Measurements from ENCODE around the gene ULK4. TPM values are rescaled to one million over a fixed set of nuclear protein-coding genes. Genes with fewer than 3 reads are reported as not detected.
"Not testable (repeated sequence)": the region's sequence is repeated elsewhere in the genome, so short reads cannot be mapped to it uniquely, and the experiment has no call there.

Gene ULK4
- total and polyA plus RNA-seq, 2 experiments from 2014 or later: 1.8 to 3.7 TPM

DNA sequence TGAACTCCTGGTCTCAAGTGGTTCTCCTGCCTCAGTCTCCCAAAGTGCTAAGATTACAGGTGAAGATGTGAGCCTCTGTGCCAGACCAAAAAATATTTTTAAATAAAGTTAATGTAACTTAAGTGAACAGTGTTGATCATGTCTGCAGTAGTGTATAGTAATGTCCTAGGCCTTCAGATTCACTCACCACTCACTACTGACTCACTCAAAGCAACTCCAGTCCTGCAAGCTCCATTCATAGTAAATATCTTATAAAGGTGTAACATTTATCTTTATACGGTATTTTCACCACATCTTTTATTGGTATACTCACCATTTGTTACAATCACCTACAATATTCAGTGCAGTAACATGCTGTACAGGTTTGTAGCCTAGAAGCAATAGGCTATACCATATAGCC lies 264.2 kb downstream of the ULK4 start:
- Histone ChIP-seq H3K27ac (no peak overlapping the region), H3K9me3 (ENCODE audit: low read depth) (no peaks in the 10 kb centered on the region), H3K36me3 (no peaks in the 10 kb centered on the region), H3K27me3 (no peaks in the 10 kb centered on the region), H3K4me3 (no peak overlapping the region), H3K4me1 (ENCODE audit: low read depth) (no peaks in the 10 kb centered on the region)
- no peak for DNase-seq (ENCODE audit: low read depth in 1 of 2, low spot score in 1 of 2)
- TF ChIP-seq, protein P1, sequence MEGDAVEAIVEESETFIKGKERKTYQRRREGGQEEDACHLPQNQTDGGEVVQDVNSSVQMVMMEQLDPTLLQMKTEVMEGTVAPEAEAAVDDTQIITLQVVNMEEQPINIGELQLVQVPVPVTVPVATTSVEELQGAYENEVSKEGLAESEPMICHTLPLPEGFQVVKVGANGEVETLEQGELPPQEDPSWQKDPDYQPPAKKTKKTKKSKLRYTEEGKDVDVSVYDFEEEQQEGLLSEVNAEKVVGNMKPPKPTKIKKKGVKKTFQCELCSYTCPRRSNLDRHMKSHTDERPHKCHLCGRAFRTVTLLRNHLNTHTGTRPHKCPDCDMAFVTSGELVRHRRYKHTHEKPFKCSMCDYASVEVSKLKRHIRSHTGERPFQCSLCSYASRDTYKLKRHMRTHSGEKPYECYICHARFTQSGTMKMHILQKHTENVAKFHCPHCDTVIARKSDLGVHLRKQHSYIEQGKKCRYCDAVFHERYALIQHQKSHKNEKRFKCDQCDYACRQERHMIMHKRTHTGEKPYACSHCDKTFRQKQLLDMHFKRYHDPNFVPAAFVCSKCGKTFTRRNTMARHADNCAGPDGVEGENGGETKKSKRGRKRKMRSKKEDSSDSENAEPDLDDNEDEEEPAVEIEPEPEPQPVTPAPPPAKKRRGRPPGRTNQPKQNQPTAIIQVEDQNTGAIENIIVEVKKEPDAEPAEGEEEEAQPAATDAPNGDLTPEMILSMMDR (IDR thresholded peaks at IDR 0.05; ENCODE audit: low read depth, low read length): no peak

DNA sequence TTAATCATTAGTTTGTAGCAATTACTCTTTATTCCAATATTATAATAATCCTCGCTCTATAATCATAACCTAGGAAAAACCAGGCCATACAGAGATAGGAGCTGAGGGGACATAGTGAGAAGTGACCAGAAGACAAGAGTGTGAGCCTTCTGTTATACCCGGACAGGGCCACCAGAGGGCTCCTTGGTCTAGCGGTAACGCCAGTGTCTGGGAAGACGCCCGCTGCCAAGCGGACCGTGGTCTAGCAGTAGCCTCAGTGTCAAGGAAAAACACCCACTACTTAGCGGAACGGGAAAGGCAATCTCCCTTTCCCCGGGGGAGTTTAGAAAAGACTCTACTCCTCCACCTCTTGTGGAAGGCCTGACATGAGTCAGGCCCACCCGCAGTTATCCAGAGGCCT lies 266.1 kb downstream of the ULK4 start:
- not testable (repeated sequence) for H3K27ac ChIP-seq; H3K4me1 ChIP-seq (ENCODE audit: low read depth); H3K27me3 ChIP-seq; H3K4me3 ChIP-seq; H3K36me3 ChIP-seq; H3K9me3 ChIP-seq (ENCODE audit: low read depth)
- TF ChIP-seq, protein P1 (IDR thresholded peaks at IDR 0.05; ENCODE audit: low read depth, low read length): peak; percentile 45
- DNase-seq (ENCODE audit: low read depth in 1 of 2, low spot score in 1 of 2): peak in 1 of 2 donors; percentile 48

DNA sequence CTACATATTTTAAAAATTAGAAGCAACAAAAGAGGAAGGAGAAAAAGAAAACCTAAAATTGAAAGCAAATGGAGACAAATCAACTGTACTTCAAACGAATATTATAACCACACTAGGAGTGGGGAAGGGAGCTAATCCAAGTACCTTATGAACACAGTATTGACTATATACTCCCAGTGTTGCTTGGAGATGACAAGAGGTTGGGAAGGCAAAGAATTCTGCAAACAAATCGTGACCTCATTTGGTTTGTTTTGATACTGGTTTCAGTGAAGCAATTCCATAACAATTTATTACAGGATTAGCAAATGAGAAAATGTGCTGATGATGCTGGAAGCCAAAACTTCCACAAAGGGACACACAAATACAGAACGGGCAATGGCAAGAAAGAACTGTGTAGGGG lies 268.1 kb downstream of the ULK4 start:
- no peak overlapping the region for H3K4me3 ChIP-seq
- no peaks in the 10 kb centered on the region for H3K36me3 ChIP-seq
- H3K9me3 ChIP-seq (ENCODE audit: low read depth): no peaks in the 10 kb centered on the region
- no peaks in the 10 kb centered on the region for H3K27me3 ChIP-seq
- DNase-seq (ENCODE audit: low read depth in 1 of 2, low spot score in 1 of 2): no peak
- TF ChIP-seq, protein P1 (IDR thresholded peaks at IDR 0.05; ENCODE audit: low read depth, low read length): no peak
- no peaks in the 10 kb centered on the region for H3K4me1 ChIP-seq (ENCODE audit: low read depth)
- H3K27ac ChIP-seq: no peak overlapping the region

GRCh38 chr3:41690766-41691563 lies 270.9 kb downstream of the ULK4 start:
- Histone ChIP-seq H3K9me3 (ENCODE audit: low read depth) (no peaks in the 10 kb centered on the region), H3K4me1 (ENCODE audit: low read depth) (no peaks in the 10 kb centered on the region), H3K27me3 (no peaks in the 10 kb centered on the region), H3K27ac (no peak overlapping the region), H3K36me3 (no peaks in the 10 kb centered on the region), H3K4me3 (no peak overlapping the region)
- TF ChIP-seq, protein P1 (IDR thresholded peaks at IDR 0.05; ENCODE audit: low read depth, low read length): no peak
- DNase-seq (ENCODE audit: low read depth in 1 of 2, low spot score in 1 of 2): peak in 1 of 2 donors; percentile 35

- TF ChIP-seq, protein P1 (IDR thresholded peaks at IDR 0.05; ENCODE audit: low read depth, low read length): no peak
- Histone ChIP-seq H3K9me3 (ENCODE audit: low read depth) (no peaks in the 10 kb centered on the region), H3K4me1 (ENCODE audit: low read depth) (no peaks in the 10 kb centered on the region), H3K36me3 (no peaks in the 10 kb centered on the region), H3K27ac (no peak overlapping the region), H3K27me3 (no peaks in the 10 kb centered on the region), H3K4me3 (no peak overlapping the region)
- DNase-seq (ENCODE audit: low read depth in 1 of 2, low spot score in 1 of 2): peak in 1 of 2 donors; percentile 79
These were observed 273.1 kb downstream of the ULK4 start for GRCh38 chr3:41688595-41689380.

All from cardiac muscle cell (in vitro differentiated cells and primary cell).